Karpas-422 (cell line): ENCODE results near the gene DPP4. TPM values are rescaled to one million over a fixed set of nuclear protein-coding genes. Genes with fewer than 3 reads are reported as not detected.

Source experiments
- DNase-seq: peaks from one replicate; pipeline ENCODE4 v3.0.0-alpha.2; 2015
- H2AFZ ChIP-seq: fragments of 200-600 bp; sonication (generic); 2 replicates; pipeline ENCODE4 v1.6.1; 2014; ENCODE audit warnings: antibody characterized with exemption, low read length, mixed read lengths
- H3K27ac ChIP-seq: fragments of 200-600 bp; sonication (generic); 2 replicates; pipeline ENCODE4 v1.5.1; 2014; ENCODE audit warnings: mild to moderate bottlenecking, low read length, moderate library complexity
- H3K27me3 ChIP-seq: fragments of 200-600 bp; sonication (generic); 2 replicates; pipeline ENCODE4 v1.6.1; 2014; ENCODE audit warnings: low read length, mixed read lengths
- H3K36me3 ChIP-seq: fragments of 200-600 bp; sonication (generic); 2 replicates; pipeline ENCODE4 v1.6.1; 2014; ENCODE audit warnings: low read length, mixed read lengths; ENCODE audit not compliant: insufficient read depth
- H3K4me1 ChIP-seq: fragments of 200-600 bp; sonication (generic); 2 replicates; pipeline ENCODE4 v1.6.1; 2014; ENCODE audit warnings: mild to moderate bottlenecking, low read length, mixed read lengths
- H3K4me2 ChIP-seq: fragments of 200-600 bp; sonication (generic); 2 replicates; pipeline ENCODE4 v1.6.1; 2014; ENCODE audit warnings: low read length, low read depth, mild to moderate bottlenecking; ENCODE audit not compliant: poor library complexity, severe bottlenecking
- H3K4me3 ChIP-seq: fragments of 200-600 bp; sonication (generic); 2 replicates; pipeline ENCODE4 v1.5.1; 2014; ENCODE audit warnings: mild to moderate bottlenecking, antibody characterized with exemption, low read length, mixed read lengths
- H3K79me2 ChIP-seq: fragments of 200-600 bp; sonication (generic); 2 replicates; pipeline ENCODE4 v1.6.1; 2014; ENCODE audit warnings: mild to moderate bottlenecking, low read length, mixed read lengths
- H3K9ac ChIP-seq: fragments of 200-600 bp; sonication (generic); 2 replicates; pipeline ENCODE4 v1.6.0; 2014; ENCODE audit warnings: low read length
- H3K9me2 ChIP-seq: fragments of 200-600 bp; sonication (generic), shearing (Covaris generic); replicated peaks from 2 replicates; pipeline ENCODE4 v1.6.0; 2014; ENCODE audit warnings: mild to moderate bottlenecking, low read length, moderate library complexity; ENCODE audit not compliant: insufficient read depth
- H3K9me3 ChIP-seq: fragments of 300-700, 200-600 bp; sonication (generic); 2 replicates; pipeline ENCODE4 v1.6.1; 2014; ENCODE audit warnings: low read length, mixed read lengths
- H4K20me1 ChIP-seq: fragments of 200-600 bp; sonication (generic); 2 replicates; pipeline ENCODE4 v1.6.1; 2014; ENCODE audit warnings: mild to moderate bottlenecking, antibody characterized with exemption, low read length, low read depth; ENCODE audit not compliant: insufficient read depth
- total RNA-seq: library from RNA; depleted of rRNA; stranded (reverse); fragments of >200 nt; shearing (Covaris generic); gene quantifications from 2 replicates; pipeline ENCODE4 v1.2.3, GENCODE V29; 2014; ENCODE audit warnings: low replicate concordance

The DPP4 gene
- total RNA-seq, 1 experiment from 2014 or later: not detected

- H3K4me1 ChIP-seq: no peaks in the 10 kb centered on the region
- H3K9me2 ChIP-seq: no peaks in the 10 kb centered on the region
- H2AFZ ChIP-seq: no peak overlapping the region
- no peaks in the 10 kb centered on the region for H4K20me1 ChIP-seq
- H3K27ac ChIP-seq: no peak overlapping the region
- H3K27me3 ChIP-seq: no peaks in the 10 kb centered on the region
- H3K4me3 ChIP-seq: no peak overlapping the region
- H3K9ac ChIP-seq: no peak overlapping the region
- no peaks in the 10 kb centered on the region for H3K36me3 ChIP-seq
- H3K79me2 ChIP-seq: no peaks in the 10 kb centered on the region
- no peaks in the 10 kb centered on the region for H3K9me3 ChIP-seq
- no peak for DNase-seq
- no peak overlapping the region for H3K4me2 ChIP-seq
Observed at GRCh38 chr2:162043132-162043531, 30.9 kb downstream of the DPP4 start.

GRCh38 chr2:162041485-162041884, 32.5 kb downstream of the DPP4 start:
- no peak for DNase-seq
- H3K27ac ChIP-seq: no peak overlapping the region
- no peaks in the 10 kb centered on the region for H3K9me2 ChIP-seq
- no peak overlapping the region for H3K4me3 ChIP-seq
- H3K36me3 ChIP-seq: no peaks in the 10 kb centered on the region
- no peaks in the 10 kb centered on the region for H3K4me1 ChIP-seq
- no peaks in the 10 kb centered on the region for H4K20me1 ChIP-seq
- H3K9ac ChIP-seq: no peak overlapping the region
- no peaks in the 10 kb centered on the region for H3K79me2 ChIP-seq
- no peak overlapping the region for H3K4me2 ChIP-seq
- no peaks in the 10 kb centered on the region for H3K27me3 ChIP-seq
- H3K9me3 ChIP-seq: no peaks in the 10 kb centered on the region
- H2AFZ ChIP-seq: no peak overlapping the region

GRCh38 chr2:162038725-162039124, 35.3 kb downstream of the DPP4 start:
- Histone ChIP-seq H3K4me2 (no peak overlapping the region), H4K20me1 (no peaks in the 10 kb centered on the region), H3K36me3 (no peaks in the 10 kb centered on the region), H3K9me3 (no peaks in the 10 kb centered on the region), H3K4me1 (no peaks in the 10 kb centered on the region), H3K27ac (no peak overlapping the region), H2AFZ (no peak overlapping the region), H3K9me2 (no peaks in the 10 kb centered on the region), H3K4me3 (no peak overlapping the region), H3K27me3 (no peaks in the 10 kb centered on the region), H3K79me2 (no peaks in the 10 kb centered on the region), H3K9ac (no peak overlapping the region)
- DNase-seq: no peak

GRCh38 chr2:162037886-162038285, 36.1 kb downstream of the DPP4 start:
- Histone ChIP-seq H3K4me3 (no peak overlapping the region), H2AFZ (no peak overlapping the region), H3K9me3 (no peaks in the 10 kb centered on the region), H3K79me2 (no peaks in the 10 kb centered on the region), H3K27ac (no peak overlapping the region), H3K27me3 (no peaks in the 10 kb centered on the region), H3K36me3 (no peaks in the 10 kb centered on the region), H3K4me2 (no peak overlapping the region), H3K9me2 (no peaks in the 10 kb centered on the region), H4K20me1 (no peaks in the 10 kb centered on the region), H3K9ac (no peak overlapping the region), H3K4me1 (no peaks in the 10 kb centered on the region)
- DNase-seq: no peak

GRCh38 chr2:162037028-162037795, 36.8 kb downstream of the DPP4 start:
- Histone ChIP-seq H3K27me3 (no peaks in the 10 kb centered on the region), H3K9me2 (no peaks in the 10 kb centered on the region), H3K79me2 (no peaks in the 10 kb centered on the region), H2AFZ (no peak overlapping the region), H3K4me2 (no peak overlapping the region), H4K20me1 (no peaks in the 10 kb centered on the region), H3K4me1 (no peaks in the 10 kb centered on the region), H3K4me3 (no peak overlapping the region), H3K27ac (no peak overlapping the region), H3K9me3 (no peaks in the 10 kb centered on the region), H3K36me3 (no peaks in the 10 kb centered on the region), H3K9ac (no peak overlapping the region)
- DNase-seq: no peak

GRCh38 chr2:162035981-162036380, 38.0 kb downstream of the DPP4 start:
- no peaks in the 10 kb centered on the region for H3K79me2 ChIP-seq
- H4K20me1 ChIP-seq: no peaks in the 10 kb centered on the region
- no peaks in the 10 kb centered on the region for H3K4me1 ChIP-seq
- H3K9ac ChIP-seq: no peak overlapping the region
- H3K9me3 ChIP-seq: no peaks in the 10 kb centered on the region
- DNase-seq: no peak
- no peaks in the 10 kb centered on the region for H3K36me3 ChIP-seq
- H3K4me2 ChIP-seq: no peak overlapping the region
- no peak overlapping the region for H3K4me3 ChIP-seq
- no peaks in the 10 kb centered on the region for H3K9me2 ChIP-seq
- no peak overlapping the region for H3K27ac ChIP-seq
- no peaks in the 10 kb centered on the region for H3K27me3 ChIP-seq
- no peak overlapping the region for H2AFZ ChIP-seq

GRCh38 chr2:162030363-162031190, 43.4 kb downstream of the DPP4 start:
- Histone ChIP-seq H3K9me2 (no peaks in the 10 kb centered on the region), H4K20me1 (no peaks in the 10 kb centered on the region), H3K36me3 (no peaks in the 10 kb centered on the region), H3K4me1 (no peaks in the 10 kb centered on the region), H2AFZ (no peak overlapping the region), H3K27ac (no peak overlapping the region), H3K27me3 (no peaks in the 10 kb centered on the region), H3K9me3 (no peaks in the 10 kb centered on the region), H3K4me2 (no peak overlapping the region), H3K79me2 (no peaks in the 10 kb centered on the region), H3K9ac (no peak overlapping the region), H3K4me3 (no peak overlapping the region)
- DNase-seq: no peak

- no peak overlapping the region for H2AFZ ChIP-seq
- no peak overlapping the region for H3K4me2 ChIP-seq
- no peak for DNase-seq
- H3K9ac ChIP-seq: no peak overlapping the region
- no peak overlapping the region for H3K4me3 ChIP-seq
- no peaks in the 10 kb centered on the region for H3K4me1 ChIP-seq
- no peaks in the 10 kb centered on the region for H3K9me3 ChIP-seq
- no peaks in the 10 kb centered on the region for H3K27me3 ChIP-seq
- no peaks in the 10 kb centered on the region for H3K9me2 ChIP-seq
- H3K79me2 ChIP-seq: no peaks in the 10 kb centered on the region
- no peak overlapping the region for H3K27ac ChIP-seq
- no peaks in the 10 kb centered on the region for H4K20me1 ChIP-seq
- no peaks in the 10 kb centered on the region for H3K36me3 ChIP-seq
Observed at GRCh38 chr2:162029287-162029901, 44.6 kb downstream of the DPP4 start.
